ENCODE results near the gene OTUD3. TPM values are rescaled to one million over a fixed set of nuclear protein-coding genes. Genes with fewer than 3 reads are reported as not detected.

The OTUD3 gene
- total RNA-seq, 2 experiments from 2014 or later, result 6.9 to 8.4 TPM

DNA sequence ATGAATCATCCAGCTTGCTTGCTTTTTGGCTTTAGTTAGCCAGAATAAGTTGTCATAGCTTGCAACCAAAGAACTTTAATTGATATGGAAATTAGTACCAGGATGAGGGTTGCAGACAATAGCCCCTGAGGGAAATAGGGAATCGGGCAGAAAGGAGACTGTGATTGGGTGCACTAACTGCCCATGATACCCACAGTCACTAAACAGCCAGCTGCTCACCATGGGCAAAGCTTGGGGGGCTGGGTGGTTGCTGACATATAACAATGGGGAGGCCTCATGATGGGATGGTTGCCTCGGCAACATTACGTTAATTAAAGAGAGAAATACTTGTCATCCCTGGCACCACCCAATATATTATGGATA is 59.0 kb downstream of the OTUD3 start:
- H3K4me3 Mint-ChIP-seq, result no peak overlapping the region
- no peaks in the 10 kb centered on the region for H3K4me1 Mint-ChIP-seq (ENCODE audit: low read depth)
- no peaks in the 10 kb centered on the region for H3K9me3 Mint-ChIP-seq
- ChIA-PET POLR2A (no interaction called here), CTCF (no interaction called here)
- intact Hi-C loops (cut with micrococcal nuclease), result no loop called here
- DNase-seq, result no peak
- no peaks in the 10 kb centered on the region for H3K36me3 Mint-ChIP-seq
- H3K27me3 Mint-ChIP-seq, result peaks cover 1% of the 10 kb centered on the region
- H3K27ac Mint-ChIP-seq, result no peak overlapping the region

DNA sequence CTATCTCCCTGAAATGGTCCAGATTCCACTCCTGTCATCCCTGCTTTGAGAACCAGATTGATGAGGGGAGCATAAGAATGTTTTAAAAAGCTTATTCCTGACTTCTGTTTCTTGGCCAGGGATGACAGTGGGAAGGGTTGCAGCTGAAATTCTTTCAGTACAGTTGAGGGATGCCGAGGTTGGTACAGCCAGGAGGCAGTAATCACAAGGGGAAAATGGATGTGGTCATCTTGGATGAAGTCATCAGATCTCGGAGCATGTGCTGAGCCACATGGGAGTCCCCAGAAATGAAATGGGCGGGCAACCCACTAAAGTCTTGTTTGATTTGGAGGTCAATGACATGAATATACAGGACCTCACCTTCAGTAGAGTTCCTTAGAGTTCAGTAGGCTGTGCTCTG is 59.9 kb downstream of the OTUD3 start:
- CTCF ChIA-PET, result interaction anchor here (0.7 kb wide), 1 partner anchor 238 kb away, joined by 3 read pairs; no protein-coding TSS in a partner anchor
- no peak overlapping the region for H3K4me3 Mint-ChIP-seq

DNA sequence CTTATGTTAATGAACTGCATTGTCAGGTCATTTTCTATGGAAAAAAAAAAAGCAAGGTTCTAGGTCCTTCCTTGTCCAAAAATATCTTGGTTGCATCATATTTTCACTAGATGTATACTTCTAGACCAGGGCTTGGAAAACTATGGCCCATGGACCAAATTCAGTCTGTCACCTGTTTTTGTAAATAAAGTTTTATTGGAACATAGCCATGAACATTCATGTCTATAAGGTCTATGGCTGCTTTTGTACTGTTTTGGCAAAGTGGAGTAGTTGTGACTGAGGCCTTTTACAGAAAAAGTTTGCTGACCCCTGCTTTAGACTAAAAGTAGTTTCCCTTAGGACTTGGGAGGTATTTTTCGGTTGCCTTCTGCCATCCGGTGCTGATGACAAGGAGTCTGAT is 60.5 kb downstream of the OTUD3 start:
- POLR2A ChIA-PET, result no interaction called here
- no peak for DNase-seq
- Mint-ChIP-seq H3K4me3 (no peak overlapping the region), H3K27me3 (peaks cover 6% of the 10 kb centered on the region), H3K27ac (no peak overlapping the region), H3K9me3 (no peaks in the 10 kb centered on the region), H3K4me1 (ENCODE audit: low read depth) (no peaks in the 10 kb centered on the region), H3K36me3 (no peaks in the 10 kb centered on the region)
- CTCF ChIA-PET, result no interaction called here
- intact Hi-C loops (cut with micrococcal nuclease), result no loop called here

More for the DNA sequence above, 59.9 kb downstream of the OTUD3 start:
- POLR2A ChIA-PET, result no interaction called here
- intact Hi-C loops (cut with micrococcal nuclease), result no loop called here
- Mint-ChIP-seq H3K9me3 (no peaks in the 10 kb centered on the region), H3K4me1 (ENCODE audit: low read depth) (no peaks in the 10 kb centered on the region), H3K27me3 (peaks cover 6% of the 10 kb centered on the region), H3K36me3 (no peaks in the 10 kb centered on the region), H3K27ac (no peak overlapping the region)
- no peak for DNase-seq

DNA sequence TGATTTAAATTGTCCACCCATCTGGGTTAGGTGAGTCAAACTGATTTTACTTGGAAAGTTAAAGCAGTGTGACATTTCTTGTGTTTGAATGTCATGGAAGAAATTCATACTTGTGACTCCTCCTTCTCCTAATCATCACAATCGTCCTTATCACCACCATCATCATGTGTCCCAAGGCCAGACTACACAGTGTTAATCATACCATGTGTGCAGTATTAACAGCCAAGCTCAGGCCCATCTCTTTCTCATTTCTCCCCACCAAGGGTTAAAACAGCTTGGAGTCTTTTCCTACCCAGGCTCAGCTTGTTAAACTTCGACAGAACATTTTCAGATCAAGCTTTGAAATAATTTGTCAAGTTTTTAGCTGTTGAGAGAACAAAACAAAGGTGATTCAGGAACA is 63.7 kb downstream of the OTUD3 start:
- H3K27me3 Mint-ChIP-seq, result peaks cover 9% of the 10 kb centered on the region
- ChIA-PET CTCF (interaction anchor here (0.5 kb wide), 1 partner anchor 28 kb away, joined by 3 read pairs; no protein-coding TSS in a partner anchor), POLR2A (no interaction called here)
- H3K9me3 Mint-ChIP-seq, result no peaks in the 10 kb centered on the region
- H3K4me3 Mint-ChIP-seq, result no peak overlapping the region
- H3K36me3 Mint-ChIP-seq, result no peaks in the 10 kb centered on the region
- H3K27ac Mint-ChIP-seq, result no peak overlapping the region
- no peak for DNase-seq
- intact Hi-C loops (cut with micrococcal nuclease), result no loop called here
- no peaks in the 10 kb centered on the region for H3K4me1 Mint-ChIP-seq (ENCODE audit: low read depth)

DNA sequence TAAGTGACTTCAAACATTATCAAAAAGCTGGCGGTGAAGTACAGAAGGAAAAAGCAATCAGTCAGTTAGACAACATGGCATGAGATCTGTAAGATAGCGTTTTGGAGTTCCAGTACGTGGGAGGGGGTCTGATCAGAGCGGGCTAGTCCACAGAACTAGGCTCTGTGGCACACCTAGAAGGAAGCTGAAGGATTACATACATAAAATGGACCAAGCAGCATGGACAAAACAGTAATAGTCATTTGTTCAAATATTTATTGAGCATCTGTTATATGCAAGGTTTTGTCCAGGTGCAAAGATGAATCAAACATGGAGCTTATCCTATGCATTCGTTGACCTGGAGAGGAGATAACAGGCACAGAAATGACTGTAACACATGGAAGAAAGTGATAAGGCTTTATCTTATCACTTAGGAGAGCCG is 64.1 kb downstream of the OTUD3 start:
- no peaks in the 10 kb centered on the region for H3K36me3 Mint-ChIP-seq
- ChIA-PET CTCF (interaction anchor here (0.9 kb wide), 1 partner anchor 205 kb away, joined by 3 read pairs; no protein-coding TSS in a partner anchor), POLR2A (no interaction called here)
- H3K4me1 Mint-ChIP-seq (ENCODE audit: low read depth), result no peaks in the 10 kb centered on the region
- DNase-seq, result no peak
- no peak overlapping the region for H3K27ac Mint-ChIP-seq
- no peaks in the 10 kb centered on the region for H3K9me3 Mint-ChIP-seq
- H3K27me3 Mint-ChIP-seq, result peaks cover 9% of the 10 kb centered on the region
- H3K4me3 Mint-ChIP-seq, result no peak overlapping the region
- intact Hi-C loops (cut with micrococcal nuclease), result no loop called here

DNA sequence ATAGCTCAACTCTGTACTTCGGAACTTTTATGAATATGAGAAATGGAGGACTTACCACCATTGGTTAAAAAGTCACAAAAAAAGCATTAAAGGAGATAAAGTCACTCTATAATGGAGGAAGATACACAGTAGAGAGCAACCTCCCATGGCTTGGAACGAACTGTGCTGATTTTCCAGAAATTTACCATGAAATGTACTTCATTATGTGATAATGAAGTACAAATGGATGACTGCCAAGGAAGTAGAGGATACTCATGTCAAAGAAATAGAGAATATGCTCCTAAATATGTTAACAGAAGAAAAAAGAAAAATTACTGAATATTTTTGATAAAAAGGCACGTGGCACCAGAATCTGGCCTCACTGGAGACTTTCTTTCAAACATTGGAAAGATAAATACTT is 64.8 kb downstream of the OTUD3 start:
- H3K27ac Mint-ChIP-seq, result no peak overlapping the region
- peaks cover 9% of the 10 kb centered on the region for H3K27me3 Mint-ChIP-seq
- no peaks in the 10 kb centered on the region for H3K36me3 Mint-ChIP-seq
- no peaks in the 10 kb centered on the region for H3K4me1 Mint-ChIP-seq (ENCODE audit: low read depth)
- no peaks in the 10 kb centered on the region for H3K9me3 Mint-ChIP-seq
- POLR2A ChIA-PET, result no interaction called here
- CTCF ChIA-PET, result interaction anchor here (0.9 kb wide), 1 partner anchor 205 kb away, joined by 3 read pairs; no protein-coding TSS in a partner anchor
- no peak overlapping the region for H3K4me3 Mint-ChIP-seq
- intact Hi-C loops (cut with micrococcal nuclease), result no loop called here
- no peak for DNase-seq

DNA sequence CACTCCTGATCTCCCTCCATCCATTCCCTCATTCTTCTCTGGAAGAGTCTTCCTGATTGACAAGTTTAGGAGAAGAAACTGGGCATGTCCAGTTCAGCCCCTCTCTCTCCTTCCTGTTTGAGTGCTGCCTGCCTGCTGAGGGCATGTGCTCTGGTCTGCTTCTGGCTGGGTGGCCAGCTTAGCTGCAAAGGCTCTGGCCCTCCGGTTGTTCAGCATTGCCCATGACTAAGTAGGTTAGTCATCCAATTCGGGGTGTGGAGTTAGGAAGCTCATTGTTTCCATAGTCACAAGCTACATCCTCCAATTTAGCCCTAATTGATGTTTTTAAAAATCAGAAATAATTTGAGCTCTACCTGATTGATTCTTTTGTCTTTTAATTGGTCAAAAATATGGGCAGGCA is 66.8 kb downstream of the OTUD3 start:
- no peak overlapping the region for H3K4me3 Mint-ChIP-seq
- no peak for DNase-seq
- POLR2A ChIA-PET, result no interaction called here
- H3K27ac Mint-ChIP-seq, result no peak overlapping the region
- no peaks in the 10 kb centered on the region for H3K9me3 Mint-ChIP-seq
- H3K36me3 Mint-ChIP-seq, result no peaks in the 10 kb centered on the region
- intact Hi-C loops (cut with micrococcal nuclease), result no loop called here
- no peaks in the 10 kb centered on the region for H3K4me1 Mint-ChIP-seq (ENCODE audit: low read depth)
- CTCF ChIA-PET, result interaction anchor here (0.6 kb wide), 1 partner anchor 187 kb away, joined by 3 read pairs; no protein-coding TSS in a partner anchor
- peaks cover 16% of the 10 kb centered on the region for H3K27me3 Mint-ChIP-seq

DNA sequence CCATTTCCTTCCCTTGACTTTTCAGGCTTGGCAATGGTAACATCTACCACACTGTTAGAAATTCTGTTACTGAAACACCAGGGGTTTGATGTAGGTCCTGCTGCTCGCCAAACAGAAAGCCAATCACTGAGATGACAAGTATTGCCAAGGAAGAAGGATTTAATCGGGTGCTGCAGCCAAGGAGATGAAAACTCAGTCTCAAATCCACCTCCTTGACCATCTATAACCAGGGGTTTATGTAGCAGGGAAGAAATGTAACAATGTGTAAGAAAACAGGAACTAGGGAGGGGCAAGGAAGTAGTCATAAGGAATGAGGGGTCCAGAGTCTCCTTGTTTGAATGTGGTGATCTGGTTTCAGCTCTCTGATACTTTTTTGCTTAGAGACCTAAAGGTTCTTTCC is 71.9 kb downstream of the OTUD3 start:
- Mint-ChIP-seq H3K27ac (no peak overlapping the region), H3K4me1 (ENCODE audit: low read depth) (no peaks in the 10 kb centered on the region), H3K4me3 (no peak overlapping the region), H3K36me3 (no peaks in the 10 kb centered on the region), H3K9me3 (no peaks in the 10 kb centered on the region), H3K27me3 (peaks cover 28% of the 10 kb centered on the region)
- intact Hi-C loops (cut with micrococcal nuclease), result no loop called here
- ChIA-PET POLR2A (no interaction called here), CTCF (no interaction called here)
- no peak for DNase-seq

DNA sequence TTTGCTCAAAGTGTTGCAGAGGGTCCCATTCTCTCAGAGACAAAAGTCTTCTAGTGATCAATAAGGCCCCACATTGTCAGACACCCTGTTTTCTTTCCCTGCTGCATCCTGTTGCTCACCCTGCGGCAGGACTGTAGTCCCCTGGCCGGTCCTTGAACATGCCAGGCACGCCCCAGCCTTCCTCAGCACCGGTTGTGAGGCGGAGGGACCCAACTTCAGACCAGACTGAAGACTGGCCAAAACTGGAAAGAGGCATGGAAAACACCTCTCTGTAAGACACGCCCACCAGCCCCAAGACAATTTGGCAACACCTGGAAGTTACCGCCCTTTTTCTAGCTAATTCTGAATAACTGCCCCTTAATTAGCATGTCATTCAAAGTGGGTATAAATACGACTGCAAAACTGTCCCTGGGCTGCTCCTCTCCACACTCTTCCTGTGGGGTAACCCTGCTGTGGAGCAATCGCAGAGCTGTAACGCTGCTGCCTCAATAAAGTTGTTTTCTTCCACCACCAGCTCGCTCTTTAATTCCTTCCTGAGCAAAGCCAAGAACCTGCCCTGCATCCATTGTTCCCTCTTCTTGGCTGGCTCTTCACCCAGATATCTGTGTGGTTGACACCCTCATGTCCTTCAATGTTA is 73.5 kb downstream of the OTUD3 start:
- Mint-ChIP-seq H3K9me3 (no peaks in the 10 kb centered on the region), H3K4me1 (ENCODE audit: low read depth) (no peaks in the 10 kb centered on the region), H3K4me3 (no peak overlapping the region), H3K36me3 (no peaks in the 10 kb centered on the region), H3K27ac (no peak overlapping the region), H3K27me3 (peaks cover 25% of the 10 kb centered on the region)
- ChIA-PET POLR2A (no interaction called here), CTCF (no interaction called here)
- intact Hi-C loops (cut with micrococcal nuclease), result no loop called here
- DNase-seq, result no peak

DNA sequence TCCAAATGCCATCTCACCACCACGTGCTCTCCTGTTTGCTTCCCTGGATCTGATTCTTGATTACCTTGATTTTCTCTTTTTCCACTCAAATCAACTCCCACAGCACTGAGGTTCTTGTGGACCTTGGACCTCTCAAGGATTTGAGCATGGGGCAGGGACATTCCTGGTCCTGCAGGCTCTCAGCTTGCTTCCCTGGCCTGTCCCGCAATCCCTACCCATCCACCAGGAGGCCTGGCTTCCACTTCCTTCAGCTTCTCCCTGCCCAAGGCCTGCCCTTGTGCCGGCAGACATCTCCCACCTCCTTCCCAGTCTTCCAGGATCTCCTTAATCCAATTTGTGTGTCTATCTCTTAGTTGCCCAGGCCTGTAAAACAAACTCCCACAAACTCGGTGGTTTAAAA is 75.6 kb downstream of the OTUD3 start:
- H3K36me3 Mint-ChIP-seq, result no peaks in the 10 kb centered on the region
- ChIA-PET CTCF (interaction anchor here (1.1 kb wide), 1 partner anchor 40 kb away, joined by 3 read pairs; no protein-coding TSS in a partner anchor), POLR2A (no interaction called here)
- H3K4me3 Mint-ChIP-seq, result no peak overlapping the region
- intact Hi-C loops (cut with micrococcal nuclease), result no loop called here
- no peaks in the 10 kb centered on the region for H3K4me1 Mint-ChIP-seq (ENCODE audit: low read depth)
- H3K27me3 Mint-ChIP-seq, result peaks cover 33% of the 10 kb centered on the region
- DNase-seq, result no peak
- H3K9me3 Mint-ChIP-seq, result no peaks in the 10 kb centered on the region
- H3K27ac Mint-ChIP-seq, result no peak overlapping the region

DNA sequence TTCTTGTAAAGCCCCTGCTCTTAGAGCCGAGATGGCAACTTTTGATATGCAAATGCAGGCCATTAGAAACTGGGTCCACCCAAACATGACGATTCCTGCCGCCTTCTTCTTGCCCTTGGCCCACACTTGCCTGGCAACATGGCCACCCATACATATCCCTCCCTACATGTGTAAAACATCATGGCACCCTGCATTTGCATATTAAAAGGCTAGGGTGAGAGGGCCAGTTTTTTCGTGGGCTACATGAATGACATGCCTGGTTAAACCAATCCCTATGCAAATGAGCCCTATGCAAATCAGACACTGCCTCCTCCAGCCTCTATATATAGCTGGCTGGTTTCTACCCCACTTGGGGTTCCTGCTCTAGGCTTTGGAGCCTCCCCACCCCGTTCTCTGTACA is 78.4 kb downstream of the OTUD3 start:
- ChIA-PET POLR2A (no interaction called here), CTCF (no interaction called here)
- H3K27ac Mint-ChIP-seq, result no peak overlapping the region
- no peak overlapping the region for H3K4me3 Mint-ChIP-seq
- intact Hi-C loops (cut with micrococcal nuclease), result no loop called here
- no peak for DNase-seq
- peaks cover 3% of the 10 kb centered on the region for H3K9me3 Mint-ChIP-seq
- H3K27me3 Mint-ChIP-seq, result peaks cover 26% of the 10 kb centered on the region
- H3K36me3 Mint-ChIP-seq, result no peaks in the 10 kb centered on the region
- no peaks in the 10 kb centered on the region for H3K4me1 Mint-ChIP-seq (ENCODE audit: low read depth)

Data from activated CD4-positive, alpha-beta memory T cell treated with anti-CD3 and anti-CD28 coated beads for 36 hours (primary cell).